Stimulated activated naive CD4-positive, alpha-beta T cell treated with Interleukin-2 at 50 U/mL for 16 hours (primary cell): ENCODE data around the gene MDFIC.
"Not testable (repeated sequence)": the region's sequence is repeated elsewhere in the genome, so short reads cannot be mapped to it uniquely, and the experiment has no call there.

ENCODE experiments used
- DNase-seq: peaks from one replicate; lab custom pipeline; 2025; lab: John Stamatoyannopoulos, UW

Gene MDFIC, protein sequence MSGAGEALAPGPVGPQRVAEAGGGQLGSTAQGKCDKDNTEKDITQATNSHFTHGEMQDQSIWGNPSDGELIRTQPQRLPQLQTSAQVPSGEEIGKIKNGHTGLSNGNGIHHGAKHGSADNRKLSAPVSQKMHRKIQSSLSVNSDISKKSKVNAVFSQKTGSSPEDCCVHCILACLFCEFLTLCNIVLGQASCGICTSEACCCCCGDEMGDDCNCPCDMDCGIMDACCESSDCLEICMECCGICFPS

DNA sequence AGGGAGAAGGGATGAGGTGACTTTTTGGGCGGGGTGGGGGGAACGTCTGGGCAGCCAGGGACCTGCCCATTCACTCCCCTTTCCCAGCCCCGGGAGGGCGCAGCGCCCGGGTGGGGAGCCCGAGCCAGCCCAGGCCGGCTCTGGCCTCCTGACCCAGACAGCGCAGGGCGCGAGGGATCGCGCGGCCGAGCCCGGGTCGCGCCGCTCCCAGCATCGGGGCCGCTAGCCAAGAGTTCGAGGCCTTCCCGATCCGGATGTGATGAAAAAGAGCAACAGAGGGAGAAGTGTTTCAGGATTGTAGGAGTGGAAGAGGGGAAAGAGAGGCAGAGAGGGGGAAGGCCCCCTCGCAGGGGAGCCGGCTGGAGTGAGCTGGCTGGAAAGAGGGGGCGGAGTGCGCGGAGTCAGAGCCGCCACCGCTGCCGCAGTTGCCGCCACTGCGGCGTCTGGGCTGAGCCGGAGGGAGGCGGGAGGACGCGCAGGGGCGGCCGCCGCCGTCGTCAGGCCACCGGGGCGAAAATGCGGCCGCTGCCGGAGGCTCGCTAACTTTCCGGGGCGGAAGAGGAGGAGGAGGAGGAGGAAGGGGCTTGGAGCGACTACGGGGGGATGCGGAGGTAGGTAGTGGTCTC is at the start of gene MDFIC:
Gene MDFIC, plus strand, starts transcription at position 69 of the 626 bp plus-strand sequence. CDS start 940 bp downstream, outside the sequence.
- peak; percentile 66 for DNase-seq

DNA sequence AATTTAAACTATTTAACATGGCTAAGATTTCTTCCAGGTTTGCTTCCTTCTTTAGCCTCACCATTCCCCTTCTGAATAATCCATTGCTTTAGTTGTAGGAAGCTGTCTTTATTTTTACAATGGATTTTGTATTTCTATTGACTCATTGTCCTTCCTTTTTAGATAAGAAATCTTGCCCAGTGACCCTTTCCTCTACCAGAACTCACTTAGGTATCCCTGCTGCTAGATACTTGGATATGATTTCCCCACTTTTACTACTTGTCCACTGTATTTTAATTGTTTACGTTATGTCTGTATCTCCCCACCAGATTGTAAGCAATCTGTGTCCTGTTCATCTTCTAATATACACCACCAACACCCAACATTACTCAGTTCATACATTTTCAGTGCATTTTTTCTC is 47.7 kb upstream of the MDFIC start:
- no peak for DNase-seq

DNA sequence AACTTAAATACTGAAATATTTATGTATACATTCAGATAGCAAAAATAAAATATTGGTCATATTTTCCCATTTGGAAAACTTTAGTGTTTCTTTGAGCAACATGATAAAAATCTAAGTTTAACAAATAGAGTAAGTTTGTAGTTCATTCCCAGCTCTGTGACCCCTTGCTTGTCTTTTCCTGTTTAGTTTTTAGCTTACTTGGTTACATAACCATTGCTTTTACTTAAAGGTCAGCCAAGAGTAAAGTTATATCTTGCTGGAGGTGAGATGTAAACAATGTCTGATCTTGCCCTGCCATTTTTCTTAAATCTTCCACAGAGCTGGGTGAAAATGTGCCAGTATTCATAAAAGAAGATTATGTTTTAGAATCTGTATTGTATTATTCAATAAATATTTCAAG is 46.7 kb upstream of the MDFIC start:
- DNase-seq = no peak

DNA sequence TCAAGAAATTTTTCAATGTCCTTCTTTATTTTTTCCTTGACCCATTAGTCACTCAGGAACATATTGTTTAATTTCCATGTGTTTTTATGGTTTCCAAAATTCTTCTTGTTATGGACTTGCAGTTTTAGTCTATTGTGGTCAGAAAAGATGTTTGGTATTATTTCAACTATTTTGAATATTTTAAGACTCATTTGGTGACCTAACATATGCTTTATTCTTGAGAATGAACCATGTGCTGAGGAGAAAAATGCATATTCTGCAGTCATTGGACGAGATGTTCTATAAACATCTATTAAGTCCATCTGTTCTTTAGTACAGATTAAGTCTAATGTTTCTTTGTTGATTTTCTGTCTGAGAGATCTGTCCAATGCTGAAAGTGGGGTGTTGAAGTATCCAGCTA is 42.3 kb upstream of the MDFIC start:
- DNase-seq = no peak

DNA sequence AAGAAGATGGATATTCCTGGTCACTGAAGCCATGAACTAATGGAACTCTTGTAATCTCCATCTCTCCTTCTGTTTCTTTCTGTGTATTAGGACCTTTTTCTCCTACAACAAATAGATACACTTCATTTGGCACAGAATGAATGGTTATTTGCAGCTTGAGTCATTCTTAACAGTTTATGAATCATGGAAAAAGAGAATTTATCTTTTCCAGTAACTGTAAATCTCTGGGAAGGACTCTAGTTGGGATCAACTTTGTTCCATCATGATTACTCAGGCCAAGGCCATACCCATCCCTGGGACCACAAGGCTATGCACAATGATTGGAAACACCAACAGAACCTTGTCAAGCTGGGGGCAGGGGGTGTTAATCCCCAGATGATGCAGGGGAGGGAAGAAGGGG is 36.1 kb upstream of the MDFIC start:
- no peak for DNase-seq

DNA sequence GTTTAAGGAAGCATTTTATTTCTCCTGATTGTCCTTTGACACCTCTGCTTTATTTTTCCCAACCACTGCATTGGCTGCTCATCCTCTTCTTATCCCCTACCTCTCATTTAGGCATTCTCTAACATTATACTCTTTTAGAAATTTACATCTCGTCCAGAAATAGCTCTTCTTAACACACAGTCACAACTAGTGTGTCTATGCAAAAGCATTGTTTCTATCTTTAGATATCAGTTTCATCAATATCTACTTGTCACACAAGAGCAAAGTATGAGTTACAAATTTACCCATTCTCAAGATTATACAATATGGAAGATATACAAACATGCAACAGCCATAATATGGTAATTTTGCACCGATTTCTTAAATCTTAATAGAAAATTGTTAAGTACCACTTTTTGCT is 35.7 kb upstream of the MDFIC start:
- no peak for DNase-seq

DNA sequence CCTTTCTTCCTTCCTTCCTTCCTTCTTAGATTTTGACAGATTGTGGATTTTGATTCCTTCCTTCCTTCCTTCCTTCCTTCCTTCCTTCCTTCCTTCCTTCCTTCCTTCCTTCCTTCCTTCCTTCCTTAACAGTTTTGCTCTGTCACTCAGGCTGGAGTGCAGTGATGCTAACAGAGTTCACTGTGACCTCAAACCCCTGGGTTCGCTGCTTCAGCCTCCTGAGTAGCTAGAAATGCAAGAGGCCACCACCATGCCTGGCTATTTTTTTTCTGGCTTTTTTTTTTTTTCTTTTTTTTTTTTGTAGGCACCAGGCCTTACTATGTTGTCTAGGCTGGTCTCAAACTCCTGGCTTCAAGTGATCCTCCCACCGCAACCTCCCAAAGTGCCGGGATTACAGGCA is 32.8 kb upstream of the MDFIC start:
- DNase-seq = not testable (repeated sequence)

DNA sequence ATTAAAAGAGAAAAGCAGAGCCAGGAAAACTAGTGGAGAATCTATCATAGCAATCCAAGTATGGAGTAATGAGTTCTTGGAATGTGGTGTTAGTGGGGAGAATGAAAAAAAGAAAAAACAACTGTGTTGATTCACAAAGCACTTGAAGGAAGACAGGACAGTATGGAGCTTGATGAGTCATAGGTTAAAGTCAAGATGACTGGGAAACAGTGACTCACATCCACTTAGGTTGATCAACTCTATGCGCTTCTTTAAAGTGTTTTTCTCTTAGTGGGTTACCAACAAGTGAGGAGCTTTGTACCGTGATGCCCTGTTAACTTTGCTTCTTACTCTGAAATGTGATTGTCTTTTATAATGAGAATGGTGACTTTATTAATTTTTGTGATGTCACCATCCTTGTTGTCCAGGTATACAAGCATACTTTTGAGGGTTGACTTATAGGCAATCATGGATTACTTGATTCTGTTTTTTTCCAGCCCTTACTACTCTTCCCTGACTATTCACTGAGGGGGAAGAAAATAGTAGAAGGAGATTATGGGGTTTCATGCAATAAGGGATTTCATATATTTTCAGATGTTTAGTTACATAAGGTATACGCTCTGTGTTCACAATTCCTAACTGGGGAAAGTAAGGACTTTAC is 32.1 kb upstream of the MDFIC start:
- no peak for DNase-seq

DNA sequence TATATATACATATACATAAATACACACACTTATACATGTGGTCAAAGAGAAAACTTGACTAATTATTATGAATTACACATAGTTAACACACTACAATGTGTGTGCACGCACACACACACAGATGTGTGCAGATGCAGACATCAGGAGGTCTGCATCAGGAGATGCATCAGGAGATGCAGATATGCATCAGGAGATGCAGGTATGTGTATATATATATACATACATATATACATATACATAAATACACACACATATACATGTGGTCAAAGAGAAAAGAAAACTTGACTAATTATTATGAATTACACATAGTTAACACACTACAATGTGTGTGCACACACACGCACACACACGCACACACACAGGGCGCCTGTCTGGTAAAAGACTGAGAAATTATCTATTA is 31.3 kb upstream of the MDFIC start:
- DNase-seq = no peak

DNA sequence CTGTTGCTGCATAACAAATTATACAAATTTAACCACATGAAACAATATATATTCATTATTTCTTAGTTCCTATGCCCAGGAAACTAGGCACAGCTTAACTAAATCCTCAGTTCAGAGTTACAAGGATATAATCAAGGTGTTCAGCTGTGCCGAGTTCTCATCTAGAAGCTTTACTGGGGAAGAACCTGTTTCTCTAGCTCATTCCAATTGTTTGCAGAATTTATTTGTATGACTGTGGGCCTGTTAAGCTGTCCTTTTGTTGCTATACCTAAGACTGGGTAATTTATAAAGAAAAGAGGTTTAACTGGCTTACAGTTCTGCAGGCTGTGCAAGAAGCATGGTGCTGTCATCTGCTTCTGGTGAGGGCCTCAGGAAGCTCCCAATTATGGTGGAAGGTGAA is 21.8 kb upstream of the MDFIC start:
- DNase-seq = no peak

DNA sequence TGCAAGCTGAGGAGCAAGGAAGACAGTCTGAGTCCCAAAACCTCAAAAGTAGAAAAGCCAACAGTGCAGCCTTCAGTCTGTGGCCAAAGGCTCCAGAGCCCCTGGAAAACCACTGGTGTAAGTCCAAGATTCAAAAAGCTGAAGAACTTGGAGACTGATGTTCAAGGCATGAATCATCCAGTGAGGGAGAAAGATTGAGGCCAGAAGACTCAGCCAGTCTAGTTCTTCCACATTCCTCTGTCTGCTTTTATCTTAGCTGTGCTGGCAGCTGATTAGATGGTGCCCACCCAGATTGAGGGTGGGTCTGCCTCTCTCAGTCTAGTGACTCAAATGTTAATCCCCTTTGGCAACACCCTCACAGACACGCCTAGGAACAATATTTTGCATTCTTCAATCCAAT is 20.1 kb upstream of the MDFIC start:
- DNase-seq = no peak

DNA sequence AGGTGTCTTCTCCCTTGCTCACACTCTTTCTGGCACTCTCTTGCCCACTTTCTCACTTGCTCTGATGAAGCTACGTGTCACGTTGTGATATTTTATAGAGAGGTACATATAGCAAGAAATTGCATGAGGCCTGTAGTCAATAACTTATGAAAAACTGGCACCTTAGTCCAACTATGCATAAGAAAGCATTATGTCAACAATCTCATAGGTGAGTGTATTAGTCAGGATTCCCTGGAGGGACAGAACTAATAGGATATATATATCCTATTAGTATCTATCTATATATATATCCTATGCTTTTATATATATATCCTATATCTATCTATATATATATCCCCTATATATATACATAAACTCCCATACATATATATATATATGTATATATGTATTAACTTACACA is 18.8 kb upstream of the MDFIC start:
- no peak for DNase-seq

DNA sequence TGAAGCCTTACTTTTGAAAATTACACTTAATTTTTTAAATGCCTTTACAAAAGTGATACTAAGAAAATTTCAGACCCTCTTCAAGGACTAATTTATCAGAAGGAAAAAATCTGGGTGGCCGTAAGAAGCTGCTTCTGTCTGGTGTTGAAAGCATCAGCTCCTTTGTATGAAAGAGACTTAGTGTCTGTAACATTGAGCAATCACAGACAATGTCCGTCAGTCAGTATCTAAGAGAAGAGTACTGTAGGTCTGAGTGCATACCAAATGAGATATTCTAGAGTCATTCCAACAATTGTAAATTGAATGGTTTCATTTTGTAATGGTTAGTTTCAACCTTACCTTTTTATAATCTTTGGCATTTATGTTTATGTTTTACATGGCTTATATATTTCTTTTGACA is 11.1 kb upstream of the MDFIC start:
- no peak for DNase-seq

DNA sequence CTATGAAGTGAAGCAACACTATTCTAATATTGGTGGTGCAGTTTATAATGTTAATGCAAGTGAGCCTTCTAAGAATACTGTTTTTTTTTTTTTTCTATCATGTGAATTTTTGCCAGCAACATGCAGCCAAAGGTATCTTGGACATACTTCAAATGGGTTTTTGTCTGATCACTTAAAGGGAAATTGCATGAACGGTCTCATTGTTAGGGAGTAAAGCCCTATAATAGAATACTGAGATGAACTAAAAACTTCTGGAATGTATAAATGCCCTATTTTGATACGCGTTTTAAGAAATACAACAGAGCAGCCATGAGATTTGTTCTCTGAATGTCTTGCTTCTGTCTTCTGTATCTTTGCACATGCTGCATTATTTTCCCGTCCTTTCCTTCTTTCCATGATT is 10.5 kb upstream of the MDFIC start:
- no peak for DNase-seq

DNA sequence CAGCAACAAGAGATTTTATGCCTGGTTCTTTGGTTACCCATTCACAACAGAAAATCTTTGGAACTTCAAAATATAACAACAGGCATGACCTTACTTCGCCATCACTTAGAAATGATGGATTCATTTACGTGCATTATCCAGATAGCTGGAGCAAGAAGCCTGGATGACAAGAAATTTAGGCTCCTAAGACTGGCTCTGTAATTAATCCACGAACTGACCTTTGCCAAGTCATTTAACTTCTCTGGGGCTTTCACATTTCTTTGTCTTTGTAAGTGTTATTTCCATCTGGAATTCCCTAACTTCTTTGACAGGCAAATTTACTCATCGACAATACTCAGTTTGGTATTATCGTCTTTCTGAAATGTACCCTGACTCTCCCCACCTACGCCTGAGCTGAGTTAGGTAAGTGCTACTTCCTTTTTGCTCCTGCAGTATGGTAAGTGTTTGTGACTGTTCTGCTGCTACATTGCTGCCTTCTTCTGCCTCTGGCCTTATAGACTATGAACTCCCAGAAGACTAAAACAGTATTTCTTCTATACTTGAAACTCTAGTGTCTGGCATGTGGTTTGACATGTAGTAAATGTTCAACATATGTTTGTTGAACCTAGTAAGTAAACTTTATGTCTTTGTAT is 5.5 kb upstream of the MDFIC start:
- peak; percentile 52 for DNase-seq

DNA sequence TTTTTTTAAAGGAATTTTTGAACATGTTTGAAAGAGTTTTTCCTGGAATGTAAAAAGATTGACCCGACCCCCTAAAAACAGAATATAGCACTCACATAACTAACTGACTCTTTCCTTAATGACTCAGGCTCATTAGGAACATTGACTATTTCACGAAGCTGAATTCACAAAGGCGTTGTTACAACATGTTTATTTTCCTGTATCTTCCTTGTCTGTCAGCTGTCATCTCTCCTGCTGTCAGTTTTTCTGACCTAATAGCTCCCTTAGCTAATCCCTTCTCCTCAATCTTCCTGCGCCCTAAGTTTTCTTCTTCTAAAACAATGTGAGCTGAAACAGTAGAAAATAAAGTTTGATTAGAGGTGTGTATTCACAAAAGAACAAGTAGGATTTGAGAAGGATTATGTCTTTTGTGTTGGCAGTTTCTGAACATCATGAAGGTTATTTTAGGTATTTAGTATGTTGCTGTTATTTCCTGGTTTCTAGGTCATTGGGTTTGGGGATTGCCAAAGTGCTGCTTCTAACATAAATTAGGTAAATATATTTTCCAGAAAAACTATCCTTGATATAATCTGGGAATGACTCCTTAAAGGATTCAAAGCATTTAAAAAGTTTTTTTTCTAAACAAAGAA is 4.6 kb upstream of the MDFIC start:
- no peak for DNase-seq

DNA sequence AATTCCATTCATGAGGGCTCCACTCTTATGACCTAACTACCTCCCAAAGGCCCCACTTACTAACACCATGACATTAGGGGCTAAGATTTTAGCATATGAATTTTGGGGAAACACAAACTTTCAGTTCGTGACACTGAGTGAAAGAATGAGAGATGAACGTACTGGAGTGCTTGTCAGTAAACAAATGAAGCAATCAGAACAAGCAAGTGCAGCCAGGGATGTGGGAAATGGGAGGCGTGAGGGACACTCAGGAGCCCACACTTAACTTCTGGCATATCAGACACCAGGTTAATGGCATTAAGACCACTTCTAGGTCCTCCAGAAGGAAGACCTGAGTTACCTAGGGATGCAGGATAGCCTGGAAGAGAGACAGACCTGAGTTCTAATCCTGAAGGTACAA is 2.3 kb upstream of the MDFIC start:
- DNase-seq = no peak

DNA sequence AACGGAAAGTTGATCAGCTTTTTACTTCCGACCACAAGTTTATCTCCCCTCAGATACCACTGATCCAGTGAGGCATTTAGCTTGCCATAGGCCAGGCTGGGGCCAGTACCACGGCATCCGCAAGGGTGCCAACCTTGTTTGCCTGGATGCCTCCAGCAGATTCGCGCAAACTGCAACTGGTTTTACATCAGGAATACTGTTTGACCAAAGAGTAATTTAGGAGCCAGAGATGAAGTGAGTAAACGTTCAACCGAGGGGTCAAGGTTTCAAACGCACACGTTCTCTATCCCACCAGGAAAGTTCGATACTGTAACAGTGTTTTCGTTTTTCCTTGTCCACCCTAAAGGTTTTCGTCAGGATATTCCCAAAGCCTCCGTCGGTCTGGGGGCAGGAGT is 266 bp upstream of the MDFIC start:
- DNase-seq = peak; percentile 54

DNA sequence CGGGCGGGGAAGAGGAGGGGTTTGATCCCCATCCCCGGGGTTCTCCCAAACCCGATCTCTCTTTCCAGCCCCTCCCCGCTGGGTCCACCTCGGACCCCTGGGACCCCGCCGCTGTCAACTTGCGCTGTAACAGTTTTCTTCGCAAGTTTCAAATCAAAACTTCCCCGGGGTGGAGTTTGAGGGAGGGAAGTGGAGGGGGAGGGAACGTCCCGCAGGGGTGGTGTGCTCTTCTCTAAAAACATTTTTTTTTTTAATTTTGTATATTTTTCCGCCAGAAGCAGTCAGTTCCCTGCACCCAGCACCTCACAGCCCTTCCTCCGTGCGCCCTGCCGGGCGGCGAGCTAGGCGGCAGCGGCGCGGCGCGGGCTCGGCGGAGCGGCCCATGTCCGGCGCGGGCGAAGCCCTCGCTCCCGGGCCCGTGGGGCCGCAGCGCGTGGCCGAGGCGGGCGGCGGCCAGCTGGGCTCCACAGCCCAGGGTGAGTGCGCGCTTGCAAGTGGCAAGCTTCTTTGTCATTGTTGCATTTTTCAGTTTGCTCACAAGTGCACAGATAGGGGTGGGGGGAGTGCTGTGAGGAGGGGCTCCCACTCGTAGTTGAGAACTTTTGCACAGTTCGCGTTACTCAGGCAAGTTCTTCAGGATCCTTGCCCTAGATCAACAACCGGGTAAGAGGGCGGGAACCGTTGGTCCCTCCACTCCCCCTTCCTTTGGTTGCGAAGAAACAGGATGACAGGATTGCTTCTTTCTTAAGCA is 933 bp downstream of the MDFIC start:
- peak; percentile 62 for DNase-seq

DNA sequence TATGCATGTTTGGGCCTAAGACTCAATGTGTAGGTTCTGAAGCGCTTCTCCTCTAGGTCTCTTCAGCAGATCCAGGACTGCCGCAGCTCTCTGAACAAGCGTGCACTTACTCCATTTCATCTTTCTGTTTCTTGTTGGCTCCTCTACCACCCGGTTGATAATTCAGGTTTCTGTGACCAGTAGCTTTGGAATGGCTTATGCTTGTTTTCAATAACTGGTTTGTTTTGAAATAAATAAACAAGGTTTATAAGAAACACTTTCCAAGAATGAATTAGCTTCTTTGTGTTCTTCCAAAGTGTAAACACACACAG is 1.5 kb downstream of the MDFIC start:
- no peak for DNase-seq

DNA sequence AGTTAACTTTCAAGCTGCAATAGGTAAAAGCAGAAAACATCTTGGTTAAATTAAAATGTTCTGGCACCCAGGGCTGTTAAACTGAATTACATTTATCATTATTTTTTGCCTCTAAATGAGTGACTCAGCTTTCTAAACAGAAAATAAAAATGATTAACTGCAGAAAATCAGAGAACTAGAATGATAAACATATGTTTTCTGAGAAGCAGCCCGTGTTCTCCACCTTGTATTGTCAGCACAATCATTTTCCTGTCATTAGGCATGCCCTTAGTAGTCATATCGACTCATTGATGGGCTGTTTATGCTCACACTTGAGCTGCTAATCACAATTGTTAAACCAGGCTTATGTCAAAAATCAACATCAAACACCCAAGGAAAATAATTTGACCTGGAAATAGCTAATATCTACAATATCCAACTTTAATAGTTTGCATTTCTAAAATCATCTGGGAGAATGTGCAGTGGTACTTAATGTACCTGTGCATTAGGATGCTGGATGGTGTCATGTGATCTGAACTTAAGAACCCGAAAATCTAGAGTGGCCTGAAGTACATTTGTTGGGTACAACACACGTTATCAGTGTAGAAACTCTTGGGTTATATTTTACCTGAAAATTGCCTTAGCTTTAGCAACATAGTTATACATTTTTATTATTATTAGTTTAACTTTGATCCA is 2.3 kb downstream of the MDFIC start:
- DNase-seq = no peak

DNA sequence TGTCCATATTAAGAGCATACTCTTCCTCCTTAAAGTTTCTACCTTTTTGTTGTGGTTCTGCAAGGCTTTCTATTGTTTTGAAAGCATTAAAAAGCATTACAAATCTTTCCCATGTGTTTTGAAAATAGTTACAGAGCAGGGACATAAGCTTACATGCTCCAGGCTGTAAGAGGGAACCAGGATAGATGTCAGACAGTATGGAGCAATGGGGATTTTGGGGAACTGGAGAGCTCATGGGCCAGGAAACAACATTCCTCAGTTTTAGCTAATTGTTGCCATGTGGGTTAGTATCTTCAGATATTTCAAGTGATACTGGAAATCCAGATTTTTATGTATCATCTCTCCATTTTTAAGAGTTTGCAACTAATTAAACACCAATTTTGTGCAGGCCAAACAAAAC is 3.5 kb downstream of the MDFIC start:
- DNase-seq = no peak
